Natural killer cell (primary cell): Measurements from ENCODE around the gene INSRR. TPM values are rescaled to one million over a fixed set of nuclear protein-coding genes. Genes with fewer than 3 reads are reported as not detected.

Experiments
- ATAC-seq, 3 donors: fragments of 150-1000 bp in 2 of 3; fragments of 200-7000 bp in 1 of 3; cut with Tn5 transposase; 1 replicate in 1 of 3; 2 replicates in 2 of 3; pipeline ENCODE4 v1.10.0; 2021; ENCODE audit warnings: mild to moderate bottlenecking in 2 of 3, moderate library complexity in 2 of 3
- DNase-seq, 2 donors: peaks; one replicate each; pipeline versions ENCODE4 v3.0.0 to v3.0.0-alpha.2; 2013 to 2021; ENCODE audit warnings: mixed read lengths in 1 of 2
- H3K27ac ChIP-seq: one replicate; pipeline ENCODE4 v1.5.1; 2013; ENCODE audit warnings: mild to moderate bottlenecking, low read length
- H3K27me3 ChIP-seq: one replicate; pipeline ENCODE4 v1.6.1; 2013; ENCODE audit warnings: low read length; ENCODE audit not compliant: control insufficient read depth, insufficient read depth
- H3K36me3 ChIP-seq: one replicate; pipeline ENCODE4 v1.6.1; 2013; ENCODE audit warnings: low read length; ENCODE audit not compliant: control insufficient read depth, insufficient read depth
- H3K4me1 ChIP-seq: one replicate; pipeline ENCODE4 v1.6.1; 2013; ENCODE audit warnings: low read length; ENCODE audit not compliant: control insufficient read depth, insufficient read depth
- H3K4me3 ChIP-seq: one replicate; pipeline ENCODE4 v1.5.1; 2013; ENCODE audit warnings: low read length
- H3K9me3 ChIP-seq: one replicate; pipeline ENCODE4 v1.6.1; 2013; ENCODE audit warnings: low read length; ENCODE audit not compliant: control insufficient read depth, insufficient read depth
- H3K27ac Mint-ChIP-seq, 2 donors: one replicate each; pipeline ENCODE4 v1.8.0; 2022; ENCODE audit warnings: mild to moderate bottlenecking in 2 of 2, mixed read lengths in 2 of 2, moderate library complexity in 1 of 2
- H3K27me3 Mint-ChIP-seq, 2 donors: one replicate each; pipeline ENCODE4 v1.8.0; 2022; ENCODE audit warnings: low read depth in 2 of 2, mixed read lengths in 2 of 2
- H3K36me3 Mint-ChIP-seq: one replicate; pipeline ENCODE4 v1.8.0; 2022; ENCODE audit warnings: mixed read lengths
- H3K4me1 Mint-ChIP-seq, 2 donors: one replicate each; pipeline ENCODE4 v1.8.0; 2022; ENCODE audit warnings: mixed read lengths in 2 of 2
- H3K4me3 Mint-ChIP-seq: one replicate; pipeline ENCODE4 v1.8.0; 2022; ENCODE audit warnings: mild to moderate bottlenecking, moderate library complexity, mixed read lengths
- H3K9me3 Mint-ChIP-seq, 2 donors: one replicate each; pipeline ENCODE4 v1.8.0; 2022; ENCODE audit warnings: mixed read lengths in 2 of 2
- CTCF ChIP-seq: fragments of 200-600 bp; IDR thresholded peaks from one replicate; pipeline ENCODE4 v1.8.0; 2022; ENCODE audit warnings: antibody characterized with exemption
- WGBS: methylation state at CpG from one replicate; pipeline ENCODE4 v1.1.7; 2013; ENCODE audit warnings: missing lambda C conversion rate; ENCODE audit not compliant: insufficient coverage; 5-methylcytosine and 5-hydroxymethylcytosine counted together
- intact Hi-C: fragments of 100-400 bp; cut with micrococcal nuclease; formaldehyde crosslinking; loops from one replicate; pipeline ENCODE4 v1.14.2; 2022
- total RNA-seq, 4 donors: library from RNA; stranded (reverse); fragments of 120-200 nt in 1 of 4; gene quantifications; one replicate each; pipeline versions ENCODE4 v1.2.3 to v1.2.4, GENCODE V29; 2013 to 2022

Gene INSRR
- total RNA-seq, 3 donors from 2014 or later (not counting 1 experiment from before 2014, with no cell fraction given): 0.10 to 0.18 (median 0.14) TPM

- H3K4me1 ChIP-seq: no peaks in the 10 kb centered on the region
- Mint-ChIP-seq H3K4me3 (no peak overlapping the region), H3K4me1 (no peaks in the 10 kb centered on the region), H3K9me3 (no peaks in the 10 kb centered on the region), H3K27me3 (peaks cover 14 to 32% of the 10 kb centered on the region in 2 donors), H3K36me3 (no peaks in the 10 kb centered on the region), H3K27ac (no peak overlapping the region)
- DNase-seq (no peak), ATAC-seq (no peak)
- peaks cover 3% of the 10 kb centered on the region for H3K27me3 ChIP-seq
- TF ChIP-seq CTCF: no peak
- no peaks in the 10 kb centered on the region for H3K36me3 ChIP-seq
- WGBS: 89% methylated on average over 21 of the region's 21 CpGs
- intact Hi-C loops: no loop called here
- no peaks in the 10 kb centered on the region for H3K9me3 ChIP-seq
- H3K4me3 ChIP-seq: no peak overlapping the region
- no peak overlapping the region for H3K27ac ChIP-seq
Observed at GRCh38 chr1:156879876-156880275, 21.0 kb upstream of the INSRR start.

- WGBS: 81% methylated on average over 5 of the region's 5 CpGs
Observed at GRCh38 chr1:156877433-156878170, 18.7 kb upstream of the INSRR start.

GRCh38 chr1:156876281-156876680 is 17.4 kb upstream of the INSRR start:
- DNase-seq (no peak), ATAC-seq (no peak)
- H3K4me1 Mint-ChIP-seq: no peaks in the 10 kb centered on the region
- H3K4me3 Mint-ChIP-seq: no peak overlapping the region
- H3K27me3 ChIP-seq: no peaks in the 10 kb centered on the region
- no peak for TF ChIP-seq CTCF
- no peaks in the 10 kb centered on the region for H3K36me3 Mint-ChIP-seq
- WGBS: 50% methylated on average over 21 of the region's 21 CpGs
- no peaks in the 10 kb centered on the region for H3K36me3 ChIP-seq
- H3K4me1 ChIP-seq: no peaks in the 10 kb centered on the region
- intact Hi-C loops: no loop called here
- H3K9me3 ChIP-seq: no peaks in the 10 kb centered on the region
- peaks cover 21 to 22% of the 10 kb centered on the region in 2 donors for H3K27me3 Mint-ChIP-seq
- H3K27ac Mint-ChIP-seq: no peak overlapping the region
- no peak overlapping the region for H3K27ac ChIP-seq
- H3K4me3 ChIP-seq: no peak overlapping the region
- H3K9me3 Mint-ChIP-seq: no peaks in the 10 kb centered on the region

More at GRCh38 chr1:156877433-156878170, 18.7 kb upstream of the INSRR start:
- Mint-ChIP-seq H3K27me3 (peaks cover 21 to 22% of the 10 kb centered on the region in 2 donors), H3K36me3 (no peaks in the 10 kb centered on the region), H3K9me3 (no peaks in the 10 kb centered on the region), H3K4me3 (no peak overlapping the region), H3K4me1 (no peaks in the 10 kb centered on the region), H3K27ac (no peak overlapping the region)
- no peak overlapping the region for H3K27ac ChIP-seq
- intact Hi-C loops: no loop called here
- no peaks in the 10 kb centered on the region for H3K4me1 ChIP-seq
- TF ChIP-seq CTCF: no peak
- H3K9me3 ChIP-seq: no peaks in the 10 kb centered on the region
- H3K27me3 ChIP-seq: no peaks in the 10 kb centered on the region
- DNase-seq: no peak
- ATAC-seq: no peak
- H3K4me3 ChIP-seq: no peak overlapping the region
- no peaks in the 10 kb centered on the region for H3K36me3 ChIP-seq

- no peak for TF ChIP-seq CTCF
- no peak for DNase-seq
- Histone ChIP-seq H3K4me1 (no peaks in the 10 kb centered on the region), H3K36me3 (no peaks in the 10 kb centered on the region), H3K9me3 (no peaks in the 10 kb centered on the region), H3K27ac (no peak overlapping the region), H3K4me3 (no peak overlapping the region), H3K27me3 (no peaks in the 10 kb centered on the region)
- Mint-ChIP-seq H3K4me1 (no peaks in the 10 kb centered on the region), H3K27ac (no peak overlapping the region), H3K4me3 (no peak overlapping the region), H3K36me3 (no peaks in the 10 kb centered on the region), H3K9me3 (no peaks in the 10 kb centered on the region), H3K27me3 (peaks cover 21 to 22% of the 10 kb centered on the region in 2 donors)
- no peak for ATAC-seq
- intact Hi-C loops: no loop called here
- WGBS: 83% methylated on average over 5 of the region's 5 CpGs
Observed at GRCh38 chr1:156875341-156875615, 16.4 kb upstream of the INSRR start.
